NB4 (cell line): ENCODE data around the gene HPGDS.

ENCODE experiments used
- MAX ChIP-seq: IDR thresholded peaks from 2 replicates; pipeline ENCODE4 v1.6.1; 2011; ENCODE audit warnings: low read depth, low read length
- POLR2A ChIP-seq: IDR thresholded peaks from 2 replicates; pipeline ENCODE4 v1.6.1; 2011; ENCODE audit warnings: mild to moderate bottlenecking; ENCODE audit not compliant: insufficient read length; ENCODE audit errors: extremely low read depth
- TF ChIP-seq, protein P1 (sequence below): IDR thresholded peaks from one replicate; pipeline ENCODE4 v1.5.1; 2012; ENCODE audit warnings: low read depth, low read length

DNA sequence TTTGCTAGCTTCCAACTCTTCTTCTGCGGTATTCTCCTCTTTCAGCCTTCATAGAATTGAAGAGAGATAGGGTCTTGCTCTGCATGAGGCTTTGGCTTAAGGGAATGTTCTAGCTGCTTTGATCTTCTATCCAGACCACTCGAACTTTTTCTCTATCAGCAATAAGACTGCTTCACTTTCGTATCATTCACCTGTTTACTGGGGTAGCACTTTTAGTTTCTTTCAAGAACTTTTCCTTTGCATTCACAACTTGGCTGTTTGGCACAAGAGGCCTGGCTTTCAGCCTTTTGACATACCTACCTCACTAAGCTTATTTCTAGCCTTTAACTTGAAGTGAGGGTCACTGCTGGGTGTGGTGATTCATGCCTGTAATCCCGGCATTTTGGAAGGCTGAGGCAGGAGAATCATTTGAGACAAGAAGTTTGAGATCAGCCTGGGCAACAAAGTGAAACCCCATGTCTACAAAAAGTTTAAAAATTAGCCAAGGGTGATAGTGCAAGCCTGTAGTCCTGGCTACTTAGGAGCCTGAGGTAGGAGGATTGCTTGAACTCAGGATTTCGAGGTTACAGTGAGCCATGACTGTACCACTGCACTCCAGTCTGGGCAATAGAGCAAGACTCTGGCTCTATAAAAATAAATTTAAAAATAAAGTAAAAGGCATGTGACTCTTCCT is 47.1 kb upstream of the HPGDS start:
- TF ChIP-seq, protein P1, sequence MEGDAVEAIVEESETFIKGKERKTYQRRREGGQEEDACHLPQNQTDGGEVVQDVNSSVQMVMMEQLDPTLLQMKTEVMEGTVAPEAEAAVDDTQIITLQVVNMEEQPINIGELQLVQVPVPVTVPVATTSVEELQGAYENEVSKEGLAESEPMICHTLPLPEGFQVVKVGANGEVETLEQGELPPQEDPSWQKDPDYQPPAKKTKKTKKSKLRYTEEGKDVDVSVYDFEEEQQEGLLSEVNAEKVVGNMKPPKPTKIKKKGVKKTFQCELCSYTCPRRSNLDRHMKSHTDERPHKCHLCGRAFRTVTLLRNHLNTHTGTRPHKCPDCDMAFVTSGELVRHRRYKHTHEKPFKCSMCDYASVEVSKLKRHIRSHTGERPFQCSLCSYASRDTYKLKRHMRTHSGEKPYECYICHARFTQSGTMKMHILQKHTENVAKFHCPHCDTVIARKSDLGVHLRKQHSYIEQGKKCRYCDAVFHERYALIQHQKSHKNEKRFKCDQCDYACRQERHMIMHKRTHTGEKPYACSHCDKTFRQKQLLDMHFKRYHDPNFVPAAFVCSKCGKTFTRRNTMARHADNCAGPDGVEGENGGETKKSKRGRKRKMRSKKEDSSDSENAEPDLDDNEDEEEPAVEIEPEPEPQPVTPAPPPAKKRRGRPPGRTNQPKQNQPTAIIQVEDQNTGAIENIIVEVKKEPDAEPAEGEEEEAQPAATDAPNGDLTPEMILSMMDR = no peak
- no peak for TF ChIP-seq POLR2A
- no peak for TF ChIP-seq MAX
